GM12878 (cell line): ENCODE results near the gene SORCS2. TPM values are rescaled to one million over a fixed set of nuclear protein-coding genes. Genes with fewer than 3 reads are reported as not detected.

Experiments
- ATAC-seq: fragments of 200-7000 bp; cut with Tn5 transposase; 3 replicates; pipeline ENCODE4 v1.9.1; 2020; ENCODE audit warnings: mild to moderate bottlenecking, moderate library complexity
- BruUV-seq: library from RNA; stranded (reverse); fragments of 400-500 nt; replicated peaks from 2 replicates; lab custom pipeline; 2021; lab: Mats Ljungman, UMichigan
- CTCF ChIA-PET: fragments of 300-600 bp; sonication (Branson Sonifier 250); formaldehyde crosslinking; extraction: SDS; loops from one replicate; lab custom pipeline; 2021; ENCODE audit warnings: inconsistent platforms; lab: Yijun Ruan, JAX
- POLR2A ChIA-PET: fragments of 350-600 bp; formaldehyde crosslinking; extraction: SDS; loops from one replicate; lab custom pipeline; 2021; ENCODE audit warnings: inconsistent platforms; lab: Charles Lee
- RAD21 ChIA-PET: fragments of 300-600 bp; sonication (Branson Sonifier 250); formaldehyde crosslinking; loops from one replicate; lab custom pipeline; 2023; ENCODE audit warnings: antibody characterized with exemption; ENCODE audit not compliant: unreplicated experiment; lab: Charles Lee
- SMC1A ChIA-PET: fragments of 300-600 bp; sonication (Branson Sonifier 250); formaldehyde crosslinking; loops from one replicate; lab custom pipeline; 2023; ENCODE audit not compliant: unreplicated experiment, uncharacterized antibody; lab: Charles Lee
- DNase-seq: peaks from one replicate; pipeline ENCODE4 v3.0.0-alpha.2; 2011; ENCODE audit warnings: low read depth, low spot score
- FAIRE-seq: peaks from 3 replicates; lab custom pipeline; 2011; peaks lifted over from hg19 to GRCh38; lab: Jason Lieb, UNC
- H2AFZ ChIP-seq: 2 replicates; pipeline ENCODE4 v1.6.0; 2011; ENCODE audit warnings: low read depth, low read length, control low read depth; ENCODE audit not compliant: control insufficient read depth
- H3K27ac ChIP-seq: 2 replicates; pipeline ENCODE4 v1.5.1; 2011; ENCODE audit warnings: control low read depth; ENCODE audit not compliant: control insufficient read depth, insufficient read depth
- H3K27me3 ChIP-seq, 2 experiments: replicated peaks in 1 of 2; 2 replicates each; pipeline versions ENCODE4 v1.6.0 to v1.6.1; 2011; ENCODE audit warnings: low read length in 1 of 2; ENCODE audit not compliant: control insufficient read depth in 2 of 2, insufficient read depth in 2 of 2
- H3K36me3 ChIP-seq, 2 experiments: 2 replicates each; pipeline ENCODE4 v1.5.1; 2011; ENCODE audit warnings: low read length in 1 of 2; ENCODE audit not compliant: control insufficient read depth in 2 of 2, insufficient read depth in 2 of 2
- H3K4me1 ChIP-seq: 2 replicates; pipeline ENCODE4 v1.6.1; 2011; ENCODE audit warnings: mild to moderate bottlenecking, low read length, moderate library complexity, mixed read lengths; ENCODE audit not compliant: control insufficient read depth, insufficient read depth
- H3K4me2 ChIP-seq: 2 replicates; pipeline ENCODE4 v1.6.0; 2011; ENCODE audit warnings: control low read depth; ENCODE audit not compliant: control insufficient read depth, insufficient read depth
- H3K4me3 ChIP-seq: fragments of 200-600 bp; sonication (generic); 2 replicates; pipeline ENCODE4 v1.5.1; 2016
- H3K79me2 ChIP-seq: 2 replicates; pipeline ENCODE4 v1.6.0; 2011; ENCODE audit warnings: low read length; ENCODE audit not compliant: control insufficient read depth, insufficient read depth
- H3K9ac ChIP-seq: 2 replicates; pipeline ENCODE4 v1.8.0; 2011; ENCODE audit warnings: low read length, control low read depth, mixed read lengths; ENCODE audit not compliant: control insufficient read depth, insufficient read depth
- H3K9me3 ChIP-seq: replicated peaks from 3 replicates; pipeline ENCODE4 v1.5.1; 2011; ENCODE audit warnings: mild to moderate bottlenecking, low read length; ENCODE audit not compliant: control insufficient read depth, insufficient read depth
- H4K20me1 ChIP-seq: 2 replicates; pipeline ENCODE4 v1.6.0; 2011; ENCODE audit not compliant: control insufficient read depth, insufficient read depth
- ATF2 ChIP-seq: IDR thresholded peaks from 2 replicates; pipeline ENCODE4 v1.6.1; 2012; ENCODE audit warnings: low read length, inconsistent platforms
- CBFB ChIP-seq: IDR thresholded peaks from 2 replicates; pipeline ENCODE4 v1.6.1; 2016; ENCODE audit warnings: antibody characterized with exemption, low read depth
- CHD2 ChIP-seq: IDR thresholded peaks from 2 replicates; pipeline ENCODE4 v1.6.1; 2011; ENCODE audit warnings: low read depth, low read length, improper control_type of control experiment, borderline replicate concordance
- CTCF ChIP-seq, 3 experiments: IDR thresholded peaks in 2 of 3; conservative IDR thresholded peaks in 1 of 3; 2 replicates each; pipeline ENCODE4 v1.5.1; 2011; ENCODE audit warnings: low read depth in 3 of 3, low read length in 3 of 3, mild to moderate bottlenecking in 3 of 3, control low read depth in 2 of 3, moderate library complexity in 2 of 3, inconsistent platforms in 1 of 3, mixed read lengths in 1 of 3; ENCODE audit not compliant: control insufficient read depth in 2 of 3, insufficient read depth in 1 of 3; ENCODE audit errors: extremely low read depth in 1 of 3
- DPF2 ChIP-seq: fragments of 450-650 bp; IDR thresholded peaks from 2 replicates; pipeline ENCODE4 v1.6.1; 2017; ENCODE audit warnings: mild to moderate bottlenecking
- E2F4 ChIP-seq: IDR thresholded peaks from 2 replicates; pipeline ENCODE4 v1.6.1; 2012; ENCODE audit warnings: low read depth, low read length, improper control_type of control experiment
- LARP7 ChIP-seq: fragments of 450-650 bp; IDR thresholded peaks from 2 replicates; pipeline ENCODE4 v1.6.1; 2017; ENCODE audit warnings: mild to moderate bottlenecking
- MEF2A ChIP-seq: IDR thresholded peaks from 2 replicates; pipeline ENCODE4 v1.6.1; 2011; ENCODE audit warnings: low read depth, mild to moderate bottlenecking, low read length, moderate library complexity; ENCODE audit not compliant: insufficient read depth
- NR2F1 ChIP-seq: fragments of 450-650 bp; conservative IDR thresholded peaks from 2 replicates; pipeline ENCODE4 v1.6.1; 2017; ENCODE audit warnings: mild to moderate bottlenecking
- TAF1 ChIP-seq: IDR thresholded peaks from 2 replicates; pipeline ENCODE4 v1.6.1; 2011; ENCODE audit warnings: mild to moderate bottlenecking, low read depth, low read length, borderline replicate concordance
- TBL1XR1 ChIP-seq: IDR thresholded peaks from 2 replicates; pipeline ENCODE4 v1.6.1; 2012; ENCODE audit warnings: low read depth, low read length, improper control_type of control experiment
- WRNIP1 ChIP-seq: IDR thresholded peaks from 2 replicates; pipeline ENCODE4 v1.6.1; 2011; ENCODE audit warnings: low read depth, low read length, improper control_type of control experiment, borderline replicate concordance
- ZNF24 ChIP-seq: fragments of 450-650 bp; IDR thresholded peaks from 2 replicates; pipeline ENCODE4 v1.6.1; 2017; ENCODE audit warnings: antibody characterized with exemption, mild to moderate bottlenecking
- WGBS: methylation state at CpG from one replicate; pipeline ENCODE4 v1.1.6; 2016; ENCODE audit warnings: low lambda C conversion rate; ENCODE audit not compliant: insufficient replicate concordance, insufficient coverage; ENCODE audit errors: missing lambda C conversion rate; 5-methylcytosine and 5-hydroxymethylcytosine counted together
- in situ Hi-C: fragments of 300-500 bp; cut with MboI; formaldehyde crosslinking; loops from 9 replicates; pipeline ENCODE4 v1.14.3; 2018; ENCODE audit warnings: mixed read lengths
- intact Hi-C: fragments of 100-400 bp; cut with micrococcal nuclease; formaldehyde crosslinking; loops from one replicate; pipeline ENCODE4 v1.14.2; 2022; ENCODE audit not compliant: unreplicated experiment
- polyA plus RNA-seq, 11 experiments: library from polyadenylated mRNA; depleted of rRNA in 4 of 11; unstranded in 6 of 11; stranded (reverse) in 5 of 11; fragments of >200 nt; fragmentation: Nextera tagmentation in 4 of 11; fragmentation: Illumina TruSeq in 1 of 11; extraction: Ambion mirVana in 4 of 11; extraction: Trizol in 1 of 11; gene quantifications; 1 replicate in 1 of 11; 2 replicates in 10 of 11; pipeline versions ENCODE4 v1.2.1 to v1.2.3, GENCODE V29; 2011 to 2016; ENCODE audit warnings: inconsistent platforms in 2 of 11, missing spikeins in 2 of 11, low read depth in 1 of 11
- total RNA-seq, 4 experiments: library from RNA; depleted of rRNA in 3 of 4; stranded (reverse); fragments of >200 nt in 3 of 4; fragmentation: Illumina TruSeq in 1 of 4; extraction: Trizol in 1 of 4; gene quantifications; 2 replicates each; pipeline versions ENCODE4 v1.2.1 to v1.2.3, GENCODE V29; 2013 to 2021

Gene SORCS2
- total and polyA plus RNA-seq, 10 of the 15 experiments (the other 5 are each of a cell fraction or from before 2014, with no cell fraction given), result 0.01 to 0.15 (median 0.05) TPM; not detected in 5

- 3% methylated on average over 3 of the region's 3 CpGs for WGBS
- Histone ChIP-seq H2AFZ (no peak overlapping the region), H3K9ac (no peak overlapping the region), H3K27ac (no peak overlapping the region), H4K20me1 (no peaks in the 10 kb centered on the region), H3K79me2 (no peaks in the 10 kb centered on the region), H3K4me1 (no peaks in the 10 kb centered on the region), H3K27me3 (no peaks in the 10 kb centered on the region), H3K36me3 (no peaks in the 10 kb centered on the region), H3K4me2 (no peak overlapping the region), H3K4me3 (no peak overlapping the region), H3K9me3 (no peaks in the 10 kb centered on the region)
- TF ChIP-seq CBFB, result no peak
- no peak for TF ChIP-seq TAF1
- no peak for TF ChIP-seq DPF2
- no peak for TF ChIP-seq WRNIP1
- CTCF ChIA-PET, result no interaction called here
- no peak for DNase-seq
- FAIRE-seq, result no peak
- POLR2A ChIA-PET, result no interaction called here
- intact Hi-C loops, result no loop called here
- SMC1A ChIA-PET, result no interaction called here
- in situ Hi-C loops, result no loop called here
- no peak for ATAC-seq
- RAD21 ChIA-PET, result no interaction called here
- no TSS peak for BruUV-seq
These were observed 210.7 kb downstream of the SORCS2 start for GRCh38 chr4:7403001-7403400.

- FAIRE-seq (no peak), ATAC-seq (no peak), DNase-seq (no peak)
- H2AFZ ChIP-seq, result no peak overlapping the region
- H3K79me2 ChIP-seq, result no peaks in the 10 kb centered on the region
- no peaks in the 10 kb centered on the region for H4K20me1 ChIP-seq
- H3K4me1 ChIP-seq, result no peaks in the 10 kb centered on the region
- WGBS, result 33% methylated on average over 4 of the region's 4 CpGs
- no TSS peak for BruUV-seq
- no peaks in the 10 kb centered on the region; a peak in 1 of 4 replicates for H3K27me3 ChIP-seq
- H3K9ac ChIP-seq, result no peak overlapping the region
- RAD21 ChIA-PET, result no interaction called here
- H3K4me3 ChIP-seq, result no peak overlapping the region
- H3K36me3 ChIP-seq, result no peaks in the 10 kb centered on the region
- CTCF ChIA-PET, result no interaction called here
- H3K4me2 ChIP-seq, result no peak overlapping the region
- no peaks in the 10 kb centered on the region; the same call in 2 of the 3 replicates for H3K9me3 ChIP-seq
- intact Hi-C loops, result no loop called here
- POLR2A ChIA-PET, result no interaction called here
- SMC1A ChIA-PET, result no interaction called here
- no peak overlapping the region for H3K27ac ChIP-seq
- in situ Hi-C loops, result no loop called here
- TF ChIP-seq ATF2, result no peak
- TF ChIP-seq E2F4, result no peak
- TF ChIP-seq LARP7, result no peak
- no peak for TF ChIP-seq CTCF (IDR thresholded peaks at IDR 0.05 in 2 of 3, conservative IDR thresholded peaks at IDR 0.05 in 1 of 3; ENCODE audit: control insufficient read depth in 2 of 3, extremely low read depth in 1 of 3, insufficient read depth in 1 of 3, low read depth in 3 of 3, low read length in 3 of 3)
- TF ChIP-seq NR2F1, result no peak
- TF ChIP-seq MEF2A, result no peak
- TF ChIP-seq TBL1XR1, result no peak
- TF ChIP-seq ZNF24, result no peak
- no peak for TF ChIP-seq CHD2
These were observed 215.8 kb downstream of the SORCS2 start for GRCh38 chr4:7408166-7408565.
